Activated CD4-positive, alpha-beta T cell treated with anti-CD3 and anti-CD28 coated beads, Interleukin-2, Interleukin-6, amounts not matched to agents 100 ng/mL and 50 ng/mL, durations not matched to agents 16 hours and 8 hours (primary cell): Measurements from ENCODE around the gene GLMP.

Source experiments
- DNase-seq: peaks from one replicate; pipeline ENCODE4 v3.0.0-alpha.2; 2020

Gene GLMP

DNA sequence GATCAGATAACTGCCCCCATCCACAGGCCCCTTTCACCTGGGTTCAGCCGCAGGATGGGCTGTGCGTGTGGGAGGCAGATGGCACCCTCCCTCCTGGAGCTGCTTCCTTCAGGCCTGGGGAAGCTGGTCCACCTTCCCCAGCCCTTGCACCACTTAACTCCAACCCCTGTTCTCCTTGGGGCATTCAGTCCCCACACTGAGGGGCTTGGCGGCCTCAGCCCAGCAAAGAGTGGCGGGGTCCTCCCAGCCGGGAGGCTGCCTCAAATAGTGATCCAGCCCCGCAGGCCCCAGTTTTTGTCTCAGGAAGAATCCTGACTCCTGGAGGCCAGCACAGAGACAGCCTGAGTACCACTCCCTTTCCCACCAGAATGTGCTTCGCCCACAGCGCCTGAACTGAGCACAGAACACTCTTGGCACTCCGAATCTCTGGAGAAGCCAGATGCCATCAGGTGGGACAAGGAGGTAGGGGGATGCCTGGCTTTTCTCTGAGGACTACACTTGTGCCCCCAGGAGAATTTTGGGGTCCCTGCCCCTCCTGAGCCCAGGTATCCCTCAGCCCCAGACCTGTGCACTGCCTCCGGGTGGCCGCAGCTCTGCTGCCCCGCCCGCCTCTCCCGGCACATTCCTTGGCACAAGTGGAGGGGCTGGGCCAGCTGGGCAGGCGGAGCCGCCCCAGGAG is 48.6 kb downstream of the GLMP start:
- DNase-seq = no peak

DNA sequence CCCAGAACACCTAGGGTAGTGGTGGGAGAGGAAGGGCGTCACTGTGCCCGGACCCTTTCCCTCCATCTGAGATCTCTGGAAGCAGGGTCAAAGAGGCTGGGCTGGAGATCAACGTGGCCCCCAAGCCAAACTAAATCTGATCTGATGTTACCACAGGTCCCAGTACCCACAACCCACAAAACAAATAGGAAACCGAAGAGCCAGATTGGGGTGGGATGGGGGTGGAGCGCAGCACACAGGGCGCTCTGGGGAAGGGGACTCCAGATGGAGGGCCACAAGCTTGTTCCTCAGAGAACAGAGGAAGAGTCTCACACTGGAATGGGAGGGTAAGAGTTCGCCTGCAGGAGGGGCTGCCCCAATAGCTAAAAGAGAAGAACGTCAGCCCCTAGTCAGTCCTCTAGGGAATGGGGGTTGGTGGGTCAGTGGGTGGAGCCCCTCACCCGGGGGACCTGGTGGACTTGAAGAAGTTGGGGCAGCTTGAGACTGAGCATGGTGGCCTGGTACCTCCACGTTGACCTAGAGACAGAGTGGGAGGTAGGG is 49.2 kb downstream of the GLMP start:
- no peak for DNase-seq

DNA sequence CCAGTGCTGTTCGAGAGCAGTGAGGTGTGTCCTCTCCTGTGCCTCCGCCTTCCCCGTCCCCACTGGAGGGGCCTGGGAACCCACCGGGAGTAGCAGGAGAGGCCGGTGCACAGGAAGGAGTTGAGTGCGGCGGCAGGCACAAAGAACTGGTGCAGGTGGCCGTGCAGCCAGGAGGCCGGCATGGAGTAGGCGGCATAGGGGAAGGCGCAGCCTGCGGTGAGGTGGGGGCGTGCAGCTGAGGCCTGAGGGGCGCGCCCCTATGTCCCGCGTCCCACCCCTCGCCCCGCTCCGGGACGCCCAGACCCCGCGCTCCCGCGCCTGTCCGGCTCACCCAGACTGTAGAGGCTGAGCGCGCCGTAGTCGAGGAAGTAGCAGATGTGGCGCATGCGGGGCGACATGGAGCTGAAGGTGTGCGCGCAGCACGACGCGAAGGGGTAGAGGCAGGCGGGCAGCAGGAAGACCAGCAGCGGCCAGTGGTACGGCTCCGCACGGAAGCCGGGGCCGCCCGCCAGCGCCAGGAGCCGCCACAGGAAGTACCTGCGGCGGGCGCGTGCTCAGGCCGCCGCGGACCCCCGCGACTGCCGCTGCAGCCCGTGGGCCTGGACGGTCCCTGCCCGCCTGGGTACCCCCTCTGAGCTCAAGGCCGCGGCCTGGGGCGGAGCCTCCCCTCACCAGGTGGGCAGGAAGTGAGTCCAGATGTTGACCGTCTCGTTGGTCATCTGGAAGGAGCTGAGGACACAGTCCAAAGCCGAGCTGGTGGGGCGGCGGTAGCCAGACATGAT is 49.8 kb downstream of the GLMP start:
- DNase-seq = peak; percentile 44

DNA sequence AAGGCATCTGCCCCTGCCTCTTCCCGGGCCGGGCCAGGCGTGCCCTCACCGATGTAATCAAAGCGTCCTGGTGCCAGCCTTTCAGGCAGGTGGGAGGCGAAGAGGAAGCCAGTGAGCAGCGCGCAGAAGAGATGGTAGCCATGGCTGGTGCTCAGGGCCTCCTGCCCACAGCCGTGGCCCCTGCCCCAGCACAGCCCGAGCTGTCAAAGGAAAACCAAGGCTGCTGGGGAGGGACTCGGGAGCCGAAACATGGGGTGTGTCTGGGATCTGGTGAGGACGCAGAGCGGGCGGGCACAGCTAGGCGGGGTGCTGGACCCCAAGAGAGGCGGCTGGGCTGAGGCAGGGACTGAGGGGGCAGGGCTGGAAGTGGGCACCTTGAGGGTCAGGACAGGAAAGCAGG is 50.8 kb downstream of the GLMP start:
- no peak for DNase-seq

DNA sequence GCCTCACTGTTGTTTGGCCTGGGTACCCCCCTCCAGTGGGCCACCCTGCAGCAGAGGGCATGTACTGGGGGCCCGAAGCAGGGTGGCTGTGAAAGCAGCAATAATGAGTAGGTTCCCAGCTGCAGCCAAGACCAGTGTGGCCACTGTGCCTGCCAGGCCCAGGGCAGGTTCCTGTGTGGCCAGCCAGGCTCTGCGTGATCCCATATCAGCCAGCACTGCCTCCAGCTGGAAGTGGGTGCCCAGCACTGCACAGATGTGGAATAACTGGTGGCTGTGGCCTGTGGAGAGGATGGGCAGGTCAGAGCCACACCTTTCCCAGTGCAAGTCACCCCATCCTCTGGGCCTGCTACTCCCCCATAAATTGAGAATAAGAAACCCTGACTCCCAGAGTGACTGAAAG is 51.4 kb downstream of the GLMP start:
- DNase-seq = no peak

DNA sequence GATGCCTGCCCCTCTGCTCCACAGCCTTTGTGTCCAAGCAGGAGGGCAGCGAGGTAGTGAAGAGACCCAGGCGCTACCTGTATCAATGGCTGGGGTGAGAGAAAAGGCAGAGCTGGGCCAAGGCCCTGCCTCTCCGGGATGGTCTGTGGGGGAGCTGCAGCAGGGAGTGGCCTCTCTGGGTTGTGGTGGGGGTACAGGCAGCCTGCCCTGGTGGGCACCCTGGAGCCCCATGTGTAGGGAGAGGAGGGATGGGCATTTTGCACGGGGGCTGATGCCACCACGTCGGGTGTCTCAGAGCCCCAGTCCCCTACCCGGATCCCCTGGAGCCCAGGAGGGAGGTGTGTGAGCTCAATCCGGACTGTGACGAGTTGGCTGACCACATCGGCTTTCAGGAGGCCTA is 52.7 kb downstream of the GLMP start:
- DNase-seq = no peak
